HEK293 (cell line): Measurements from ENCODE around the gene DNAJC22.

Source experiments
- BCL6B ChIP-seq: fragments of 450-650 bp; formaldehyde crosslinking; IDR thresholded peaks from 2 replicates; pipeline ENCODE4 v1.5.1; 2017; ENCODE audit warnings: missing biosample characterization, missing genetic modification characterization
- ELK4 ChIP-seq: IDR thresholded peaks from 2 replicates; pipeline ENCODE4 v1.6.1; 2011; ENCODE audit warnings: mild to moderate bottlenecking, low read depth, low read length, borderline replicate concordance
- GLIS1 ChIP-seq: fragments of 450-650 bp; formaldehyde crosslinking; IDR thresholded peaks from 2 replicates; pipeline ENCODE4 v1.5.1; 2016; ENCODE audit warnings: missing biosample characterization, missing genetic modification characterization
- HOXA7 ChIP-seq: sonication (generic); formaldehyde crosslinking; IDR thresholded peaks from 2 replicates; pipeline ENCODE4 v1.8.1; 2022; ENCODE audit warnings: missing genetic modification reagents, borderline replicate concordance
- IKZF3 ChIP-seq: fragments of 450-650 bp; IDR thresholded peaks from 2 replicates; pipeline ENCODE4 v1.5.0; 2018; ENCODE audit warnings: missing biosample characterization, mild to moderate bottlenecking, missing genetic modification characterization, moderate library complexity
- KLF1 ChIP-seq: fragments of 450-650 bp; formaldehyde crosslinking; IDR thresholded peaks from 2 replicates; pipeline ENCODE4 v1.5.1; 2016; ENCODE audit warnings: missing biosample characterization, missing genetic modification characterization
- OSR2 ChIP-seq: fragments of 450-650 bp; formaldehyde crosslinking; IDR thresholded peaks from 2 replicates; pipeline ENCODE4 v1.5.1; 2016; ENCODE audit warnings: missing biosample characterization, missing genetic modification characterization
- PRDM2 ChIP-seq: fragments of 450-650 bp; formaldehyde crosslinking; IDR thresholded peaks from 2 replicates; pipeline ENCODE4 v1.5.1; 2016; ENCODE audit warnings: missing biosample characterization, missing genetic modification characterization, borderline replicate concordance
- REPIN1 ChIP-seq: fragments of 450-650 bp; formaldehyde crosslinking; IDR thresholded peaks from 2 replicates; pipeline ENCODE4 v1.5.1; 2017; ENCODE audit warnings: missing biosample characterization, missing genetic modification characterization, low read depth
- SP2 ChIP-seq: fragments of 450-650 bp; formaldehyde crosslinking; IDR thresholded peaks from 2 replicates; pipeline ENCODE4 v1.5.1; 2016; ENCODE audit warnings: missing biosample characterization, missing genetic modification characterization
- SP3 ChIP-seq: fragments of 450-650 bp; formaldehyde crosslinking; IDR thresholded peaks from 2 replicates; pipeline ENCODE4 v1.5.1; 2016; ENCODE audit warnings: missing biosample characterization, missing genetic modification characterization
- TRIM28 ChIP-seq: IDR thresholded peaks from 2 replicates; pipeline ENCODE4 v1.6.1; 2011; ENCODE audit warnings: low read length, control low read depth, borderline replicate concordance
- ZBTB20 ChIP-seq: fragments of 450-650 bp; formaldehyde crosslinking; IDR thresholded peaks from 2 replicates; pipeline ENCODE4 v1.5.1; 2016; ENCODE audit warnings: missing biosample characterization, missing genetic modification characterization
- ZBTB6 ChIP-seq: fragments of 450-650 bp; formaldehyde crosslinking; IDR thresholded peaks from 2 replicates; pipeline ENCODE4 v1.5.1; 2017; ENCODE audit warnings: missing biosample characterization, missing genetic modification characterization
- ZNF121 ChIP-seq: fragments of 450-650 bp; formaldehyde crosslinking; IDR thresholded peaks from 2 replicates; pipeline ENCODE4 v1.5.1; 2016; ENCODE audit warnings: missing biosample characterization, missing genetic modification characterization
- ZNF146 ChIP-seq: fragments of 450-650 bp; formaldehyde crosslinking; IDR thresholded peaks from 2 replicates; pipeline ENCODE4 v1.5.1; 2016; ENCODE audit warnings: missing biosample characterization, missing genetic modification characterization
- ZNF202 ChIP-seq: fragments of 450-650 bp; formaldehyde crosslinking; IDR thresholded peaks from 2 replicates; pipeline ENCODE4 v1.5.1; 2016; ENCODE audit warnings: missing biosample characterization, missing genetic modification characterization, borderline replicate concordance
- ZNF221 ChIP-seq: fragments of 450-650 bp; formaldehyde crosslinking; IDR thresholded peaks from 2 replicates; pipeline ENCODE4 v1.5.1; 2017; ENCODE audit warnings: missing biosample characterization, missing genetic modification characterization, borderline replicate concordance
- ZNF23 ChIP-seq: fragments of 450-650 bp; formaldehyde crosslinking; IDR thresholded peaks from 2 replicates; pipeline ENCODE4 v1.5.1; 2016; ENCODE audit warnings: missing biosample characterization, missing genetic modification characterization, borderline replicate concordance
- ZNF266 ChIP-seq: fragments of 450-650 bp; formaldehyde crosslinking; IDR thresholded peaks from 2 replicates; pipeline ENCODE4 v1.5.1; 2016; ENCODE audit warnings: missing biosample characterization, missing genetic modification characterization, low read depth
- ZNF324 ChIP-seq: fragments of 450-650 bp; formaldehyde crosslinking; IDR thresholded peaks from 2 replicates; pipeline ENCODE4 v1.5.1; 2016; ENCODE audit warnings: missing biosample characterization, missing genetic modification characterization
- ZNF354C ChIP-seq: fragments of 450-650 bp; formaldehyde crosslinking; IDR thresholded peaks from 2 replicates; pipeline ENCODE4 v1.5.1; 2016; ENCODE audit warnings: missing biosample characterization, missing genetic modification characterization, low read depth, borderline replicate concordance
- ZNF549 ChIP-seq: fragments of 450-650 bp; IDR thresholded peaks from 2 replicates; pipeline ENCODE4 v1.5.1; 2018; ENCODE audit warnings: missing biosample characterization, missing genetic modification characterization, mild to moderate bottlenecking, inconsistent platforms, moderate library complexity
- ZNF558 ChIP-seq: fragments of 450-650 bp; formaldehyde crosslinking; IDR thresholded peaks from 2 replicates; pipeline ENCODE4 v1.5.1; 2016; ENCODE audit warnings: missing biosample characterization, missing genetic modification characterization
- ZNF610 ChIP-seq: fragments of 450-650 bp; formaldehyde crosslinking; IDR thresholded peaks from 2 replicates; pipeline ENCODE4 v1.5.1; 2016; ENCODE audit warnings: missing biosample characterization, missing genetic modification characterization, borderline replicate concordance
- ZNF621 ChIP-seq: fragments of 450-650 bp; formaldehyde crosslinking; IDR thresholded peaks from 2 replicates; pipeline ENCODE4 v1.5.1; 2017; ENCODE audit warnings: missing biosample characterization, missing genetic modification characterization
- ZNF692 ChIP-seq: fragments of 450-650 bp; formaldehyde crosslinking; IDR thresholded peaks from 2 replicates; pipeline ENCODE4 v1.5.1; 2016; ENCODE audit warnings: missing biosample characterization, missing genetic modification characterization
- ZNF76 ChIP-seq: fragments of 450-650 bp; formaldehyde crosslinking; IDR thresholded peaks from 2 replicates; pipeline ENCODE4; 2016; ENCODE audit warnings: low read depth, missing biosample characterization, missing genetic modification characterization, borderline replicate concordance

The DNAJC22 gene

GRCh38 chr12:49367381-49368239 is 20.9 kb downstream of the DNAJC22 start, which contains the start of gene SPATS2 (continued):
- TF ChIP-seq PRDM2 (no peak), TRIM28 (no peak), ZNF354C (no peak), KLF1 (no peak), GLIS1 (tag by site-specific recombination) (peak; percentile 3; the same call in 1 of the 2 replicates), ZNF23 (tag by site-specific recombination) (no peak), ELK4 (no peak), IKZF3 (tag by site-specific recombination) (peak; percentile 41), ZNF76 (tag by site-specific recombination) (peak; percentile 22; the same call in 1 of the 2 replicates), ZNF146 (no peak), ZNF558 (tag by site-specific recombination) (0 out of 2 replicates have a peak, but pooled peaks have one; percentile 43), SP3 (peak; percentile 59; the same call in 1 of the 2 replicates), HOXA7 (no peak), ZNF549 (tag by site-specific recombination) (no peak), BCL6B (tag by site-specific recombination) (no peak), ZNF610 (tag by site-specific recombination) (no peak), ZBTB6 (tag by site-specific recombination) (peak; percentile 92), SP2 (tag by site-specific recombination) (peak; percentile 46), REPIN1 (tag by site-specific recombination) (no peak), ZNF324 (tag by site-specific recombination) (no peak), OSR2 (tag by site-specific recombination) (no peak), ZBTB20 (tag by site-specific recombination) (no peak; the same call in 1 of the 2 replicates), ZNF266 (tag by site-specific recombination) (no peak), ZNF202 (tag by site-specific recombination) (no peak), ZNF692 (tag by site-specific recombination) (no peak; the same call in 1 of the 2 replicates), ZNF621 (no peak), ZNF121 (tag by site-specific recombination) (no peak), ZNF221 (tag by site-specific recombination) (no peak)
